ENCODE results near the gene DPP6.

DPP6 gene

GRCh38 chr7:154685564-154685901 lies 633.3 kb downstream of the DPP6 start:
- no peak overlapping the region for H2AFZ ChIP-seq (ENCODE audit: low read depth)
- no peaks in the 10 kb centered on the region for H3K79me2 ChIP-seq (ENCODE audit: insufficient read depth, low read depth)
- H3K4me1 ChIP-seq (ENCODE audit: low read depth, poor library complexity, severe bottlenecking): no peaks in the 10 kb centered on the region
- H3K4me3 ChIP-seq (IDR thresholded peaks at IDR 0.05; ENCODE audit: insufficient read depth, low read depth, low read length): no peak overlapping the region
- no peak overlapping the region for H3K27ac ChIP-seq
- no peak overlapping the region for H3K4me2 ChIP-seq
- no peak overlapping the region for H3K9ac ChIP-seq
- no peaks in the 10 kb centered on the region for H4K20me1 ChIP-seq (ENCODE audit: insufficient read depth)
- TF ChIP-seq CTCF (conservative IDR thresholded peaks at IDR 0.05; ENCODE audit: low read depth, low read length): no peak
- H3K27me3 ChIP-seq (ENCODE audit: insufficient read depth, low read depth): no peaks in the 10 kb centered on the region
- no peaks in the 10 kb centered on the region for H3K36me3 ChIP-seq (ENCODE audit: insufficient read depth)

- Histone ChIP-seq H3K27me3 (ENCODE audit: insufficient read depth, low read depth) (no peaks in the 10 kb centered on the region), H2AFZ (ENCODE audit: low read depth) (no peak overlapping the region), H3K4me3 (IDR thresholded peaks at IDR 0.05; ENCODE audit: insufficient read depth, low read depth, low read length) (no peak overlapping the region), H4K20me1 (ENCODE audit: insufficient read depth) (no peaks in the 10 kb centered on the region), H3K27ac (no peak overlapping the region), H3K9ac (no peak overlapping the region), H3K36me3 (ENCODE audit: insufficient read depth) (no peaks in the 10 kb centered on the region), H3K4me1 (ENCODE audit: low read depth, poor library complexity, severe bottlenecking) (no peaks in the 10 kb centered on the region), H3K4me2 (no peak overlapping the region), H3K79me2 (ENCODE audit: insufficient read depth, low read depth) (no peaks in the 10 kb centered on the region)
- TF ChIP-seq CTCF (conservative IDR thresholded peaks at IDR 0.05; ENCODE audit: low read depth, low read length): no peak
These were observed 634.1 kb downstream of the DPP6 start for GRCh38 chr7:154686305-154686704.

- Histone ChIP-seq H3K79me2 (ENCODE audit: insufficient read depth, low read depth) (no peaks in the 10 kb centered on the region), H3K4me3 (IDR thresholded peaks at IDR 0.05; ENCODE audit: insufficient read depth, low read depth, low read length) (no peak overlapping the region), H3K4me2 (no peak overlapping the region), H3K4me1 (ENCODE audit: low read depth, poor library complexity, severe bottlenecking) (no peaks in the 10 kb centered on the region), H4K20me1 (ENCODE audit: insufficient read depth) (no peaks in the 10 kb centered on the region), H3K9ac (no peak overlapping the region), H3K36me3 (ENCODE audit: insufficient read depth) (no peaks in the 10 kb centered on the region), H2AFZ (ENCODE audit: low read depth) (no peak overlapping the region), H3K27ac (no peak overlapping the region), H3K27me3 (ENCODE audit: insufficient read depth, low read depth) (no peaks in the 10 kb centered on the region)
- TF ChIP-seq CTCF (conservative IDR thresholded peaks at IDR 0.05; ENCODE audit: low read depth, low read length): no peak
These were observed 636.8 kb downstream of the DPP6 start for GRCh38 chr7:154688952-154689351.

GRCh38 chr7:154690411-154690810 lies 638.2 kb downstream of the DPP6 start:
- TF ChIP-seq CTCF (conservative IDR thresholded peaks at IDR 0.05; ENCODE audit: low read depth, low read length): no peak
- H3K4me3 ChIP-seq (IDR thresholded peaks at IDR 0.05; ENCODE audit: insufficient read depth, low read depth, low read length): no peak overlapping the region
- no peak overlapping the region for H3K4me2 ChIP-seq
- H3K27me3 ChIP-seq (ENCODE audit: insufficient read depth, low read depth): no peaks in the 10 kb centered on the region
- H3K27ac ChIP-seq: no peak overlapping the region
- no peaks in the 10 kb centered on the region for H4K20me1 ChIP-seq (ENCODE audit: insufficient read depth)
- no peaks in the 10 kb centered on the region for H3K36me3 ChIP-seq (ENCODE audit: insufficient read depth)
- no peaks in the 10 kb centered on the region for H3K79me2 ChIP-seq (ENCODE audit: insufficient read depth, low read depth)
- H3K4me1 ChIP-seq (ENCODE audit: low read depth, poor library complexity, severe bottlenecking): no peaks in the 10 kb centered on the region
- no peak overlapping the region for H2AFZ ChIP-seq (ENCODE audit: low read depth)
- no peak overlapping the region for H3K9ac ChIP-seq

- no peak overlapping the region for H3K4me3 ChIP-seq (IDR thresholded peaks at IDR 0.05; ENCODE audit: insufficient read depth, low read depth, low read length)
- no peak overlapping the region for H3K9ac ChIP-seq
- H3K36me3 ChIP-seq (ENCODE audit: insufficient read depth): no peaks in the 10 kb centered on the region
- H3K79me2 ChIP-seq (ENCODE audit: insufficient read depth, low read depth): no peaks in the 10 kb centered on the region
- no peak for TF ChIP-seq CTCF (conservative IDR thresholded peaks at IDR 0.05; ENCODE audit: low read depth, low read length)
- H4K20me1 ChIP-seq (ENCODE audit: insufficient read depth): no peaks in the 10 kb centered on the region
- H3K4me2 ChIP-seq: no peak overlapping the region
- H3K27ac ChIP-seq: no peak overlapping the region
- H2AFZ ChIP-seq (ENCODE audit: low read depth): no peak overlapping the region
- no peaks in the 10 kb centered on the region for H3K4me1 ChIP-seq (ENCODE audit: low read depth, poor library complexity, severe bottlenecking)
- H3K27me3 ChIP-seq (ENCODE audit: insufficient read depth, low read depth): no peaks in the 10 kb centered on the region
These were observed 641.5 kb downstream of the DPP6 start for GRCh38 chr7:154693661-154694060.
